Activated T-helper 2 cell treated with anti-CD3 and anti-CD28 coated beads, Interferon-gamma antibody, Interleukin-2, Interleukin-4, amounts not matched to agents 10 μg/mL and 5 μg/mL and 100 μg/mL, durations not matched to agents 14 hours and 24 hours and 36 hours (primary cell): ENCODE results near the gene APRT. TPM values are rescaled to one million over a fixed set of nuclear protein-coding genes. Genes with fewer than 3 reads are reported as not detected.

Experiments
- DNase-seq: peaks from one replicate; pipeline ENCODE4 v3.0.0; 2021; ENCODE audit warnings: low spot score
- H3K27ac Mint-ChIP-seq: one replicate; pipeline ENCODE4 v1.8.0; 2021; ENCODE audit warnings: mixed read lengths
- H3K27me3 Mint-ChIP-seq: one replicate; pipeline ENCODE4 v1.8.0; 2021; ENCODE audit warnings: low read depth, mixed read lengths
- H3K36me3 Mint-ChIP-seq: one replicate; pipeline ENCODE4 v1.8.0; 2021; ENCODE audit warnings: low read depth, mixed read lengths
- H3K4me1 Mint-ChIP-seq: one replicate; pipeline ENCODE4 v1.8.0; 2021; ENCODE audit warnings: low read depth, mixed read lengths
- H3K4me3 Mint-ChIP-seq: one replicate; pipeline ENCODE4 v1.8.0; 2021; ENCODE audit warnings: low read depth, mild to moderate bottlenecking, moderate library complexity, mixed read lengths
- H3K9me3 Mint-ChIP-seq: one replicate; pipeline ENCODE4 v1.8.0; 2021; ENCODE audit warnings: mixed read lengths
- intact Hi-C: fragments of 100-400 bp; cut with micrococcal nuclease; formaldehyde crosslinking; loops from one replicate; pipeline ENCODE4 v1.15.1; 2023
- total RNA-seq: library from RNA; stranded (reverse); gene quantifications from 2 replicates; pipeline ENCODE4 v1.2.3, GENCODE V29; 2022

Gene APRT
- total RNA-seq, 1 donor from 2014 or later = 294 TPM

DNA sequence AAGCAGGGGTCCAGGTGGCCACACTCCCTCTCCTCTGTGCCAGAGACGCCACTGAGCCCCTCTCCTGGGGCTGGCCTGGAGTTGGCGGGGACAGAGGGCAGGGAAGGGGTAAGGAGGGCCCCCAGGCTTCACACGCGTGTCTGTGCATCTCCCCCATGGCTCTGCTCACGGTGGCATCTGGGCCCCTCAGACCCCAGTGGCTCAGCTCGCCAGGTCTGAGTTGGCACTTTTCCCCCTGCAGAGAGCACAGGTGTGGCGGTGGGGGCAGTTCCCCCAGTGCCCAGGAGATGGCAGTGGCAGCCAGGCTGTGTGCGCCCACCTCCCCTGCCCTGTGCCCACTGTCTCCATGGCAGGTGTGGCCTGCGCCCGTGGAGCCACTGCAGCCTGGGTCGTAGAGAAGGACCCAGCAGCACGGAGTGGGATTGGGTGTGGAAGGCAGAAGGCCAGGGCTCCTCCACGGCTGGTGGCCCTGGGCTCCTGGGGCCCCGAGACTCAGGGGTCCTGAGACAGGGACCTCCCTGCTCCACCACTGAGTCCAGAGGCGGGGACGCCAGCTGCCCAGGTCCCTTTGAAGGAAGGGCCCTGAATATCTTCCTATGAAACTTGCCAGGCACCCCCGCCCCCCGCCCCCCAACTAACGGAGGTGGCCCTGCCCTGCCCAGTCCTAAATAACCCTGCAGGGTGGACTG, 4.3 kb upstream of the APRT start:
- Mint-ChIP-seq H3K27me3 (no peaks in the 10 kb centered on the region), H3K27ac (no peak overlapping the region), H3K36me3 (no peaks in the 10 kb centered on the region), H3K4me1 (no peaks in the 10 kb centered on the region), H3K9me3 (no peaks in the 10 kb centered on the region), H3K4me3 (no peak overlapping the region)
- peak; percentile 44 for DNase-seq
- intact Hi-C loops = loop anchor here (1.0 kb wide), 1 partner anchor 351 kb away; no protein-coding TSS in a partner anchor

DNA sequence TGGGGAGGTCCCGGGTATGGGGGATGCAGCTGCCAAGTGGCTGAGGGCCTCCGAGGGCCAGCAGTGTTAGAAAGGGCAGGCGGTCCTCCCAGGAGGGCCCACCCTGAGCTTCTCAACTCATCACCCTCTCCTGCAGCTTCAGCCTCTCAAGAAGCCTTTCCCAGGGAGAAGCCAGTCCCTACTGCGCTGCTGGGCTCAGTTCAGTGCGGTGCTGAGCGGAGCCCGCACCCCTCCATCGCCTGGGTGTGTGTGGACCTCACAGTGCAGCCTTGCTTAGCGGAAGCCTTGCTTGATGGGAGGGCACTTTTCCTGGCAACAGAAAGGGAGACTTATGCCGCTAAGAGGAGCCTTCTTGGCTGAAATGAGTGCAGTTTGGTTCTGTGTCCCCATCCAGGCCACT, 3.5 kb upstream of the APRT start:
- Mint-ChIP-seq H3K4me1 (peaks cover 1% of the 10 kb centered on the region), H3K9me3 (no peaks in the 10 kb centered on the region), H3K4me3 (no peak overlapping the region), H3K36me3 (peaks cover 8% of the 10 kb centered on the region), H3K27ac (no peak overlapping the region), H3K27me3 (no peaks in the 10 kb centered on the region)
- no peak for DNase-seq
- intact Hi-C loops = no loop called here

DNA sequence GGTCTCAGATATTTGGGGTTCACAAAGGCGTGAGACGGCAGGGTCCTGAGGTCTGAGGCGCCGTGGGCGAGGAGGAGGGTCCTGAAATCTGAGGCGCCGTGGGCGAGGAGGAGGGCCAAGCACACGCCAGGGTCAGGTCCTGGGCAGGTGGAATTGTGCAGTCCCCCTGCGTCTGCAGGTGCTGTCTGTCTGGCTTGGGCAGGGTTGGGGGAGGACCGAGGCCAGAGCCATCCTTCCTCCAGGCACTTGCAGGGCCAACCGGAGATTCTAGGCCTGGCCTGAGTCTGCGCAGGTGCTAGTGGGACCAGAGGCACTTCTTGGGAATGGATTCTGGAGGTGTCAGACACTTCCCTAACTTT, 2.4 kb upstream of the APRT start:
- Mint-ChIP-seq H3K9me3 (no peaks in the 10 kb centered on the region), H3K4me3 (peak overlapping the region; percentile 45), H3K4me1 (peaks cover 7% of the 10 kb centered on the region), H3K27ac (no peak overlapping the region), H3K27me3 (no peaks in the 10 kb centered on the region), H3K36me3 (peaks cover 18% of the 10 kb centered on the region)
- no peak for DNase-seq
- intact Hi-C loops = loop anchor here (5.0 kb wide), 1 partner anchor 403 kb away; the partner anchor contains the start of gene ZNF778

DNA sequence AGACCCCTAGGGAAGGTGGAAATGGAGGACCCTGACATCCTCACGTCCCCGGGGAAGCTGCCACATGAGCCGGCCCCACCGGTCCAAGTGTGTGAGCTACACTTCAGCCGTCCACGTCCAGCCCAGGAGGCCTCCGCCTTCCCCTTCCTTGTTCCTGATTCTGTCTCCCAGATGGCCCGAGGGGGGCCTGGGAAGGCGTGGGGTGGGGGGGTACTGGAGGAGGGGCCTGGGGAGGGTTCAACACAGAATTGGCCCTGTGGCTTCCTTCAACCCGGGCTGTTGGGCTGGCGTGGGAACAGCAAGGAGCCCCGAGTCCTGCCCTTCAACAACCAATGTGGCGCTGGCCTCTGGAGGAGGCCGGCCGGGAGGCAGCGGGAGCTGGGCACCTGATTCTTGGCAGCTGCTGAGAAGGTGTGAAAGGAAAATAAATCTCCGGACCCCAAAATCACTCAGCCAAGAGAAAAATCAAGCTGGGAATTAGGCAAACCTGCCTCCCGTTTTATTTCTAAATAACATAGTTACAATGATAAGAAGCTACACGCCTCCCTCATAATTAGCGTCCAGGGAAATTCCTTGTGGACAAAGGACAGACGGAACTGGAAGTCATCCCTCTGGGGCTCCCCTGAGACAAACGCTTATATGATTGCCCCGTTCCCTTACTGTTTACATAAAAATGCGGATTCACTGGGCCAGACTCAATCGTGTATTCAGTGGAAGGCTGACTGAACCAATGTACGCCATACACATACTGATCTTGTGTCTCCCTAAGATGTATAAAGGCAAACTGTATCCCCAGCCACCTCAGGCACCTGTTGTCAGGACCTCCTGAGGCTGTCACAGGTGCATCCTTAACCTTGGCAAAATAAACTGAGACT, 1.8 kb upstream of the APRT start:
- no peak for DNase-seq
- H3K4me1 Mint-ChIP-seq = peaks cover 9% of the 10 kb centered on the region
- H3K27me3 Mint-ChIP-seq = no peaks in the 10 kb centered on the region
- no peaks in the 10 kb centered on the region for H3K9me3 Mint-ChIP-seq
- peaks cover 22% of the 10 kb centered on the region for H3K36me3 Mint-ChIP-seq
- intact Hi-C loops = loop anchor here (2.0 to 5.0 kb wide), 2 partner anchors 43 to 404 kb away; partner anchors contain the start of genes GALNS, TRAPPC2L and ZNF778
- peak overlapping the region; percentile 85 for H3K4me3 Mint-ChIP-seq
- peak overlapping the region; percentile 93 for H3K27ac Mint-ChIP-seq

DNA sequence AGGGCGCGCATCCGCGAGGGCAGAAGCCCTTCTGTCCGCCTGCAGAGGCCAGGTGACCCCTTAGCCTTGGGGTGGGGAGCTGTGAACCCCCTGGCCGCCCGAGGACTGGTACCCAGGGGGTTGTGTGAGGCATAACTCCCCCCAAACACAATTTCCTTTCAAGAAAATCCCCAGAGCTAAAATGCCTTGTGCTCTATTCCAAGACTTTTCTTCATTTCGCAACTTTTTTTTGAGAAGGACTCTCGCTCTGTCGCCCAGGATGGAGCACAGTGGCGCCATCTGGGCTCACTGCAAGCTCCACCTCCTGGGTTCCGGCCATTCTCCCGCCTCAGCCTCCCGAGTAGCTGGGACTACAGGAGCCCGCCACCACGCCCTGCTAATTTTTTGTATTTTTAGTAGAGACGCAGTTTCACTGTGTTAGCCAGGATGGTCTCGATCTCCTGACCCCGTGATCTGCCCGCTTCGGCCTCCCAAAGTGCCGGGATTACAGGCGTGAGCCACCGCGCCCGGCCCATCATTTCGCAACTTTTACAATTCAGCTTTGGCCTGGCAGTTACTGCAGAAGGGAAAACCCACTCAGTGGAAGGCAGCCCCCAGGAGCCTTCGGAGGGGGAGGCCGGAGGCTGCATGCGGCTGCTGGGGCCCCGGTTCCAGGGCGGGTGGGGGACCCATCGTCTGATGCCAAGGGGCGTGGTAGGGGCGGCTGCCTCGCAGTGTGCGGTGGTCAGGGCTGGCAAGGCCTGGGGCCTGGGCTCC, 963 bp upstream of the APRT start:
- no peaks in the 10 kb centered on the region for H3K27me3 Mint-ChIP-seq
- H3K4me3 Mint-ChIP-seq = peak overlapping the region; percentile 85
- peak; percentile 16 for DNase-seq
- intact Hi-C loops = loop anchor here (2.0 to 5.0 kb wide), 2 partner anchors 44 to 405 kb away; partner anchors contain the start of genes GALNS, TRAPPC2L and ZNF778
- H3K27ac Mint-ChIP-seq = peak overlapping the region; percentile 93
- H3K36me3 Mint-ChIP-seq = peaks cover 31% of the 10 kb centered on the region
- H3K9me3 Mint-ChIP-seq = no peaks in the 10 kb centered on the region
- peaks cover 9% of the 10 kb centered on the region for H3K4me1 Mint-ChIP-seq

DNA sequence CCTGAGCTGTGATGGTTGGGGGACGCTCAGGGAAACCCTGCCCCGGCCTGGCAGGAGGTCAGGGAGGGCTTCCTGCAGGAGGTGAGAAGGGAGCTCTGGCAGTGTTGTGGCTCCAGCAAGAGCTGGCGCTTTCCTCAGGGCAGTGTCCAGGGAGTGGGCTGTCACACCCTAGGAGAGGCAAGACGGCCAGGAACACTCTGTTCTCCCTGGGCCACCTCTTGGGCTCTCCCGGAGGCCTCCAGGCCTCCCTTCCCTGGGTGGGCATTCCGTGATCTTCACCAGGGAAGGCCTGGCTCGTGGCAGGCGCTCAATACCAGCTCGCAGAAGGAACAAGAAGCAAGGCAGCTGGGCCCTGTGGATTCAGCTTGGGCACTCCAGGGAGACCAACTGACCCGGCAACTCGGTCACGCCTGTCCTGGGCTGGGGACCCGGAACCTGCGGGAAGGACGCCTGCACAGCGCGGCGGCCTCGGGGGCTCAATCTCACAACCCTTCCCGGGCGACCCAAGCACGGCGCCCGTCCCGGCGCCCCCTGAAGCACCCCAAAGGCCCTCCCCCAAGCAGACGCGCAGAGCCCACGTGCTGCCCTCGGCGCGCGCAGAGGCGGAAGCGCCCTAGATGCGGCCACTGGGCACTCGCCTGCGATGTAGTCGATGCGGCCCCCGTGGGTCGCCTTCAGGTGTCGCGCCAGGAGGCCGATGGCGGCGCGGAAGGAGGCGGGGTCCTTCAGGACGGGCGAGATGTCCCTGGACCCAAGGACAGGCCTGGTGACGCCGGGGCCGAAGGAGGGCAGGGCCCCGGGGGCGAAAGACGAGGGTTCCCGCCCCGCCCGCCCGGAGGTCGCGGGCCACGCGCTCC, 588 bp downstream of the APRT start:
- Mint-ChIP-seq H3K9me3 (no peaks in the 10 kb centered on the region), H3K4me3 (peak overlapping the region; percentile 90), H3K27me3 (no peaks in the 10 kb centered on the region), H3K27ac (peak overlapping the region; percentile 97), H3K36me3 (peaks cover 44% of the 10 kb centered on the region), H3K4me1 (peaks cover 9% of the 10 kb centered on the region)
- peak; percentile 66 for DNase-seq
- intact Hi-C loops = loop anchor here (1.0 to 5.0 kb wide), 2 partner anchors 8 to 406 kb away; partner anchors contain the start of genes CDT1 and ZNF778

DNA sequence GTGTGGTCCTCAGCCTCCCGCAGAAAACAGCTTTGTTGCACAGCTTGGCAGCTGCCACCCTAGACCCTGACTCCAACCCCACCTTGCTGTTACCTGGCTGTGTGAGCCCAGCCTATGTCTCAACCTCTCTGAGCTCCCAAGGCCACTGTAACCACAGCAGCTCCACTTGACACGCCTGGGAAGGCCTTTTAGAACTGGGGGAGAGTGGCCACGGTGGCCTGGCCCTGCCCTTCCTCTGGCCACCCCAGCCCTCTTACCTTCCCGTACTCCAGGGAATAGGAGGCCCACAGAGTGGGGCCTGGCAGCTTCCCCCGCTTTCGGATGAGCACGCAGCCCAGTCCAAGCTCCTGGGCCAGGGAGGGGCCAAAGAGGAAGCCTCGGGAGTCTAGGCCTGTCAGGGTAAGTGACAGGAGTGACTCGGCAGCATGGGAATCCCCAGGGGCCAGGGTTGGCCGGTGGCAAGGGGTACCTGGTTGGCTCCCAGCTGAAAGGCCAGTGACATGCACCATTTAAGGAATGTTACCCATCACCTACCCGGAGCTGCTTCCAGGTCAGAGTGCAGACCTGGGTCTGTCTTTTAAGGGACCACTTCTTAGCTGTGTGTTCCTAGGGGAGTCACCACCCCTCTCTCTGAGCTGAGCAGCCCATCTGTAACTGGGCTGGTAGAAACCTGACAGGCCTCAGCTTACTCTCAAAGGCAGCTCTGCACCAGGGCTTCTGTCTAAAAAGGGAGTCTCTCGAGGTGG, 1.4 kb downstream of the APRT start:
- Mint-ChIP-seq H3K4me3 (peak overlapping the region; percentile 90), H3K4me1 (peaks cover 9% of the 10 kb centered on the region), H3K36me3 (peaks cover 49% of the 10 kb centered on the region), H3K27ac (peak overlapping the region; percentile 97), H3K27me3 (no peaks in the 10 kb centered on the region), H3K9me3 (no peaks in the 10 kb centered on the region)
- intact Hi-C loops = loop anchor here (5.0 kb wide), 1 partner anchor 407 kb away; the partner anchor contains the start of gene ZNF778
- DNase-seq = peak; percentile 16

DNA sequence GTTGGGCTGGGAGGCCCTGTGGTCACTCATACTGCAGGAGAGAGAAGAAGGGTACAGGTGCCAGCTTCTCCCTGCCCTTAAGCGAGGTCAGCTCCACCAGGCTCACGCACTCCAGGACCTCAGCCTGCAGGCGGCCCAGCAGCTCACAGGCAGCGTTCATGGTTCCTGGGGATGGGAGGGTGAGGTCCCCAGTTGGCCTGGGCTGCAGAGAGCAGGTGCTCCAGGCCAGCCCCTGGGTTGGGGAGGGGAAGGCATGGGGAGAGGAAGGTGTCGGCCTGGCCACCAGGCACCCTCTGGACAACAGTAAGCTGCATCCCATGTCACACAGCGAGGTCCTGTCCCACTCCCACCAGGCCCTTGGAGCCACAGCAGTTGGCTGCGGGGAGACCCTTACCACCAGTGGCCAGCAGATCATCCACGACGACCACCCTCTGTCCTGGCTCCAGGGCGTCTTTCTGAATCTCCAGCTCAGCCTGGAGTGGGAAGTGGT, 2.0 kb downstream of the APRT start:
- Mint-ChIP-seq H3K4me1 (peaks cover 9% of the 10 kb centered on the region), H3K36me3 (peaks cover 49% of the 10 kb centered on the region), H3K27me3 (no peaks in the 10 kb centered on the region), H3K4me3 (peak overlapping the region; percentile 90), H3K27ac (peak overlapping the region; percentile 97), H3K9me3 (no peaks in the 10 kb centered on the region)
- intact Hi-C loops = loop anchor here (5.0 kb wide), 1 partner anchor 408 kb away; the partner anchor contains the start of gene ZNF778
- DNase-seq = no peak

DNA sequence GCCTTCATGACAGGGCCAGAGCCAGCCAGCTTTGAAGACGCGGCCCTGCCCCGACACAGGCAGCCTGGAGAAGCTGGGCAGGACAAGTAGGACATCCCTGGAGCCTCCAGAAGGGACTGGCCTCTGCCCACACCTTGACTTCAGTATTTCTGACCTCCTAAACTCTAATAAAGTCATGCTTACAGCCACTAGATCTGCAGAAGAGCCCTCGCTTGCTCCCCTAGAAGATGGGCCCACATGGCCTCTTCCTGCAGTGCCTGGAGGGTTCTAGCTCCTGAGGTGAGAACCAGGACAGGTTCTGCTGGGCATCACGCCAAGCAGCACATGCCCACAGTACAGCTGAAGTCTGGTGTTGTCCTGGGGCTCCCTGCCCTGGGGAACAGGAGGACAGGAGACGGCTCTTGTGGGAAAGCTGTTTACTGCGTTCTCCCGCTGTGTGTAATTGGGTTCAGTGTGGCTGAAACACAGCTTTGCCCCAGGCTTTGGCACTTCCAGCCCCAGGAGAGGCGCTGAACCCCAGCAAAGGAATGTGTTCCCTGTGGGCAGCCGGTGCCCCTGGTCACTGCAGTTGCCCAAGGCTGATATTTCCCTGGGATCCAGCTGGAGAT, 2.6 kb downstream of the APRT start:
- peaks cover 55% of the 10 kb centered on the region for H3K36me3 Mint-ChIP-seq
- peak overlapping the region; percentile 90 for H3K4me3 Mint-ChIP-seq
- intact Hi-C loops = no loop called here
- peaks cover 9% of the 10 kb centered on the region for H3K4me1 Mint-ChIP-seq
- H3K9me3 Mint-ChIP-seq = no peaks in the 10 kb centered on the region
- H3K27ac Mint-ChIP-seq = peak overlapping the region; percentile 42
- no peak for DNase-seq
- H3K27me3 Mint-ChIP-seq = no peaks in the 10 kb centered on the region

DNA sequence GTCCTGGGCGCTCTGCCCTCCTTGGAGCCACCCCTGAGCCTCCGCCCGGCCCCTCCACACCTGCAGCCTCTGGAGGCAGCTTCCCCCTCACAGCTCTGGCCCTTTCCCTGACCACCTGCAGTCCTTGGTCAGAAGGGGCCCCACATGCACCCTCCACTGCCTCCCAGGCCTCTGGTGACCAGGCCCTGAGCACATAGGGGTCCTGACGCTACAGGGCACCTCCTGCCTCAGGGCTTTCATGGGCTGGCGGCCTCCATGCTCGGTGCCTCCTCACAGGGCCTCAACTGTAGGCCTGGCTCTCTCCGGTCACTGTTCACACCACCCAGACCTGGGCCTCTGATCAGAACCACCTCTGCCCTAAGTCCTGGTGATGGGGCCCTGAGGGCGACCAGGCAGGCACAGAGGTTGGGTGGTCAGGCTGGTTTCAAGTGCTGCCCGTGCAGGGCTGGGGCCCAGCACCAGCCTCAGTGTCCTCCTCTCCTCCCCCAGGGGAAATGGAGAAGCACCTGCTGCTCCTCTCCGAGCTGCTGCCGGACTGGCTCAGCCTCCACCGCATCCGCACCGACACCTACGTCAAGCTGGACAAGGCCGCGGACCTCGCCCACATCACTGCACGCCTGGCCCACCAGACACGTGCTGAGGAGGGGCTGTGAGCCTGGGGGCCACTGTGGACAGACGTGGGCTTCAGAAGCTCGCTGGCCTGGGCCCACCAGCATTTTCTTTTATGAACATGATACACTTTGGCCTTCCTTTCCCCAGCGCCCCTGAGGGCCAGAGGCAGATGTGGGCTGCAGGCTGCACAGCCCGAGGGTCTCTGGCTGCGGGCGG, 3.9 kb downstream of the APRT start:
- no peaks in the 10 kb centered on the region for H3K27me3 Mint-ChIP-seq
- no peak for DNase-seq
- intact Hi-C loops = no loop called here
- peaks cover 9% of the 10 kb centered on the region for H3K4me1 Mint-ChIP-seq
- H3K4me3 Mint-ChIP-seq = no peak overlapping the region
- H3K27ac Mint-ChIP-seq = peak overlapping the region; percentile 38
- peaks cover 56% of the 10 kb centered on the region for H3K36me3 Mint-ChIP-seq
- no peaks in the 10 kb centered on the region for H3K9me3 Mint-ChIP-seq
